MM.1S (cell line): Measurements from ENCODE around the gene ATP5F1D.

Source experiments
- DNase-seq: peaks from one replicate; pipeline ENCODE4 v3.0.0-alpha.2; 2015
- H2AFZ ChIP-seq: fragments of 300-600 bp; sonication (generic); 2 replicates; pipeline ENCODE4 v1.6.0; 2016; ENCODE audit warnings: antibody characterized with exemption, low read length
- H3F3A ChIP-seq: fragments of 300-600 bp; sonication (generic); 2 replicates; pipeline ENCODE4 v1.6.1; 2016; ENCODE audit warnings: mild to moderate bottlenecking, antibody characterized with exemption, low read length, moderate library complexity, mixed read lengths; ENCODE audit not compliant: insufficient read depth
- H3K27ac ChIP-seq: fragments of 300-600 bp; sonication (generic); 2 replicates; pipeline ENCODE4 v1.5.1; 2016; ENCODE audit warnings: mild to moderate bottlenecking, low read length
- H3K27me3 ChIP-seq: fragments of 300-600 bp; sonication (generic); replicated peaks from 2 replicates; pipeline ENCODE4 v1.6.0; 2016; ENCODE audit warnings: low read length; ENCODE audit not compliant: insufficient read depth
- H3K36me3 ChIP-seq: fragments of 300-600 bp; sonication (generic); replicated peaks from 2 replicates; pipeline ENCODE4 v1.6.1; 2016; ENCODE audit warnings: mild to moderate bottlenecking, low read length, mixed read lengths; ENCODE audit not compliant: insufficient read depth
- H3K4me1 ChIP-seq: fragments of 300-600 bp; sonication (generic); 2 replicates; pipeline ENCODE4 v1.6.1; 2016; ENCODE audit warnings: low read length, mixed read lengths
- H3K4me2 ChIP-seq: fragments of 300-600 bp; sonication (generic); 2 replicates; pipeline ENCODE4 v1.6.0; 2016; ENCODE audit warnings: low read depth, low read length
- H3K4me3 ChIP-seq: fragments of 300-600 bp; sonication (generic); 2 replicates; pipeline ENCODE4 v1.5.1; 2016; ENCODE audit warnings: low read length, mixed read lengths
- H3K79me2 ChIP-seq: fragments of 300-600 bp; sonication (generic); 2 replicates; pipeline ENCODE4 v1.6.1; 2016; ENCODE audit warnings: mixed run types, low read length, mixed read lengths
- H3K9ac ChIP-seq: fragments of 300-600 bp; sonication (generic); 2 replicates; pipeline ENCODE4 v1.6.1; 2016; ENCODE audit warnings: low read length, mixed read lengths
- H3K9me2 ChIP-seq: fragments of 300-600 bp; sonication (generic); replicated peaks from 2 replicates; pipeline ENCODE4 v1.6.1; 2016; ENCODE audit warnings: mild to moderate bottlenecking, low read length, mixed read lengths; ENCODE audit not compliant: insufficient read depth
- H3K9me3 ChIP-seq: fragments of 300-600 bp; sonication (generic); replicated peaks from 2 replicates; pipeline ENCODE4 v1.6.1; 2016; ENCODE audit warnings: mild to moderate bottlenecking, low read length, mixed read lengths; ENCODE audit not compliant: insufficient read depth
- H4K20me1 ChIP-seq: fragments of 300-600 bp; sonication (generic); 2 replicates; pipeline ENCODE4 v1.6.1; 2016; ENCODE audit warnings: mild to moderate bottlenecking, low read length, moderate library complexity, mixed read lengths; ENCODE audit not compliant: insufficient read depth
- EZH2 ChIP-seq: fragments of 300-600 bp; sonication (generic); optimal IDR thresholded peaks from 2 replicates; pipeline ENCODE3; 2017; ENCODE audit warnings: low read depth, mild to moderate bottlenecking, antibody characterized with exemption, low read length, mixed read lengths
- EZH2phosphoT487 ChIP-seq: fragments of 300-600 bp; sonication (generic); IDR thresholded peaks from 2 replicates; pipeline ENCODE4 v1.6.1; 2018; ENCODE audit warnings: antibody characterized with exemption, low read length
- TF ChIP-seq, protein P1 (sequence below): fragments of 300-600 bp; sonication (generic); IDR thresholded peaks from 2 replicates; pipeline ENCODE4 v1.5.1; 2016; ENCODE audit warnings: antibody characterized with exemption, low read length, mixed read lengths

The ATP5F1D gene

GRCh38 chr19:1263188-1263587 is 21.6 kb downstream of the ATP5F1D start:
- TF ChIP-seq, protein P1, sequence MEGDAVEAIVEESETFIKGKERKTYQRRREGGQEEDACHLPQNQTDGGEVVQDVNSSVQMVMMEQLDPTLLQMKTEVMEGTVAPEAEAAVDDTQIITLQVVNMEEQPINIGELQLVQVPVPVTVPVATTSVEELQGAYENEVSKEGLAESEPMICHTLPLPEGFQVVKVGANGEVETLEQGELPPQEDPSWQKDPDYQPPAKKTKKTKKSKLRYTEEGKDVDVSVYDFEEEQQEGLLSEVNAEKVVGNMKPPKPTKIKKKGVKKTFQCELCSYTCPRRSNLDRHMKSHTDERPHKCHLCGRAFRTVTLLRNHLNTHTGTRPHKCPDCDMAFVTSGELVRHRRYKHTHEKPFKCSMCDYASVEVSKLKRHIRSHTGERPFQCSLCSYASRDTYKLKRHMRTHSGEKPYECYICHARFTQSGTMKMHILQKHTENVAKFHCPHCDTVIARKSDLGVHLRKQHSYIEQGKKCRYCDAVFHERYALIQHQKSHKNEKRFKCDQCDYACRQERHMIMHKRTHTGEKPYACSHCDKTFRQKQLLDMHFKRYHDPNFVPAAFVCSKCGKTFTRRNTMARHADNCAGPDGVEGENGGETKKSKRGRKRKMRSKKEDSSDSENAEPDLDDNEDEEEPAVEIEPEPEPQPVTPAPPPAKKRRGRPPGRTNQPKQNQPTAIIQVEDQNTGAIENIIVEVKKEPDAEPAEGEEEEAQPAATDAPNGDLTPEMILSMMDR, result no peak
- TF ChIP-seq EZH2phosphoT487 (no peak), EZH2 (no peak)
- Histone ChIP-seq H3K36me3 (no peaks in the 10 kb centered on the region), H3K79me2 (peaks cover 22% of the 10 kb centered on the region), H3K9me2 (no peaks in the 10 kb centered on the region), H3K27ac (no peak overlapping the region), H2AFZ (no peak overlapping the region), H3K4me2 (no peak overlapping the region), H3F3A (peaks cover 29% of the 10 kb centered on the region), H3K4me3 (no peak overlapping the region), H3K9ac (no peak overlapping the region), H4K20me1 (no peaks in the 10 kb centered on the region), H3K9me3 (no peaks in the 10 kb centered on the region), H3K4me1 (peaks cover 40% of the 10 kb centered on the region), H3K27me3 (0 out of 2 replicates have a peak, but pooled peaks cover 4% of the 10 kb centered on the region)
- no peak for DNase-seq

- Histone ChIP-seq H3K79me2 (peaks cover 18% of the 10 kb centered on the region), H3K27me3 (0 out of 2 replicates have a peak, but pooled peaks cover 4% of the 10 kb centered on the region), H3K4me1 (peaks cover 39% of the 10 kb centered on the region), H3K27ac (no peak overlapping the region), H3K36me3 (no peaks in the 10 kb centered on the region), H3F3A (peaks cover 21% of the 10 kb centered on the region), H3K9me2 (no peaks in the 10 kb centered on the region), H3K9ac (no peak overlapping the region), H3K4me3 (no peak overlapping the region), H4K20me1 (no peaks in the 10 kb centered on the region), H3K9me3 (no peaks in the 10 kb centered on the region), H2AFZ (no peak overlapping the region), H3K4me2 (no peak overlapping the region)
- DNase-seq, result no peak
- TF ChIP-seq EZH2 (no peak), EZH2phosphoT487 (no peak)
- TF ChIP-seq, protein P1, result no peak
These were observed 23.5 kb downstream of the ATP5F1D start for GRCh38 chr19:1264801-1265614.

DNA sequence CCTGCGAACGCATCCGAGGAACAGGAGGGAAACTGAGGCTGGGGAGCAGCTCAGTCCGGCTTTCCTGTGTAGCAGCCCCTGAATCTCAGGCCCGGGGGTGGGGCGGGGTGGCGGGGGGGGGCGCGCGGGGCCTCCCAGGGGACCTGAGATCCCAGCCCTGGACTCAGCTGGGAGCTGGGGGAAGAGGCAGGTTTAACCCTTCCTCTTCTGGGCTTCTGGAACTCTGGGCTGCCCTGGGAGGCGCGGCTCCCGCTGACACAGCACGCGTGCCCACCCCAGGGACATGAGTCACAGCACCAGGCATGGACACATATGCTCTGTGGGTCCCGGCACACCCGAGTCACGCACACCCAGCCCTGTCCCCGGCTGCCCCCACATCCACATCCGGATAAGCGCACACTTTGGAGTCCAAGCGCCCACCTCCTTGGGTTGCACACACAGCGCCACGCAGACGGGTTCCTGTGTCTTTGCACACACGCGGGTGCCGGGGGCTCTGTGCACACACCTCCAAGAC is 24.1 kb downstream of the ATP5F1D start:
- peak overlapping the region; percentile 86 for H2AFZ ChIP-seq
- DNase-seq, result no peak
- 0 out of 2 replicates have a peak, but pooled peaks cover 4% of the 10 kb centered on the region for H3K27me3 ChIP-seq
- H3K4me2 ChIP-seq, result peak overlapping the region; percentile 94
- no peaks in the 10 kb centered on the region for H3K9me2 ChIP-seq
- no peak overlapping the region for H3K9ac ChIP-seq
- peaks cover 16% of the 10 kb centered on the region; the same call in 1 of the 2 replicates for H3F3A ChIP-seq
- no peaks in the 10 kb centered on the region for H3K9me3 ChIP-seq
- H3K4me1 ChIP-seq, result peaks cover 39% of the 10 kb centered on the region
- no peaks in the 10 kb centered on the region for H3K36me3 ChIP-seq
- no peaks in the 10 kb centered on the region for H4K20me1 ChIP-seq
- H3K4me3 ChIP-seq, result peak overlapping the region; percentile 73
- no peak overlapping the region for H3K27ac ChIP-seq
- peaks cover 19% of the 10 kb centered on the region for H3K79me2 ChIP-seq
- TF ChIP-seq EZH2 (no peak), EZH2phosphoT487 (no peak)
- TF ChIP-seq, protein P1, result no peak
